ENCODE measurements around the gene TUFM.
"Not testable (repeated sequence)": the region's sequence is repeated elsewhere in the genome, so short reads cannot be mapped to it uniquely, and the experiment has no call there.

The TUFM gene

DNA sequence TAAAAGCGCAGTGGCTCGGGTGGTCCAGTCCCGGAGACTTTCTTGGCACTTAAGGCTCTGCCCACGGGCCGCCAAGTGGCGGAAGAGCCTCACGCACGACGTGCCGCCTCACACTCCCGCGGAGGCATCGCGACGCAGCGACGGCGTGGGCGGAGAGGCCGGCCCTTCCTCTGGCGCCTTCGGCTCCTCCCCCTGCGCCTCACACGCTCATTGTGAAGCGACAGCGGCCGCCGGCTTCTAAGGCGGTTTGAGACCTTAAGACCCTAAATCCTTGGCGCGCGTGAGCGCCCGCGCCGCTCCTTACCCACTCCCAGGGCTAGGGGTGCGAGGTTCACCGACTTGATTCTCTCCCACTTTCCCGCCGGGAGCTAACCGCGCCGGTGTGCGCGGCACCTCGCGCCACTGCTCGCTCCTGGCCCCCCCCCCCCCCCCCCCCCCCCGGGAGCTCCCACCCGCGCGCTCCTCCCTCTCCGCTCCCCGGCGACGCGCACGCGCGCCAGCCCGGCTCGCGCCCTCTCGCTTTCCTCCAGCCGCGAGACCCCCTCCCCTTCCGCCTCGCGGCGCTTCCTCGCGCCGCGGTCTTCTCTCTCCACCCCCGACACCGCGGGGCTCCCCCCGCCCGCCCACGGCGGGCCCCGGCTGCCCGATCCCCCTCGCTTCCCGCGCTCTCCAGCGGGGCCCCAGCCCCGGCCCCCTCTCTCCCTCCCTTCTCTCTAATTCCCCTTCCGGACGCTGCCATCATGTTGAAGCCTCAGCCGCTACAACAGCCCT is 23.4 kb downstream of the TUFM start, which contains the start of gene ATXN2L:
Gene ATXN2L, plus strand, starts transcription at position 480 of the 771 bp plus-strand sequence. Its CDS starts 261 bp downstream, at position 741.
- peaks cover 48% of the 10 kb centered on the region for H3K36me3 Mint-ChIP-seq (ENCODE audit: low read depth)
- DNase-seq, result peak; percentile 87
- peak within 1 kb of the TSS; percentile 99 for H3K4me3 Mint-ChIP-seq
- H3K4me1 Mint-ChIP-seq, result peaks cover 46% of the 10 kb centered on the region
- no peaks in the 10 kb centered on the region for H3K9me3 Mint-ChIP-seq
- TF ChIP-seq, protein P1, sequence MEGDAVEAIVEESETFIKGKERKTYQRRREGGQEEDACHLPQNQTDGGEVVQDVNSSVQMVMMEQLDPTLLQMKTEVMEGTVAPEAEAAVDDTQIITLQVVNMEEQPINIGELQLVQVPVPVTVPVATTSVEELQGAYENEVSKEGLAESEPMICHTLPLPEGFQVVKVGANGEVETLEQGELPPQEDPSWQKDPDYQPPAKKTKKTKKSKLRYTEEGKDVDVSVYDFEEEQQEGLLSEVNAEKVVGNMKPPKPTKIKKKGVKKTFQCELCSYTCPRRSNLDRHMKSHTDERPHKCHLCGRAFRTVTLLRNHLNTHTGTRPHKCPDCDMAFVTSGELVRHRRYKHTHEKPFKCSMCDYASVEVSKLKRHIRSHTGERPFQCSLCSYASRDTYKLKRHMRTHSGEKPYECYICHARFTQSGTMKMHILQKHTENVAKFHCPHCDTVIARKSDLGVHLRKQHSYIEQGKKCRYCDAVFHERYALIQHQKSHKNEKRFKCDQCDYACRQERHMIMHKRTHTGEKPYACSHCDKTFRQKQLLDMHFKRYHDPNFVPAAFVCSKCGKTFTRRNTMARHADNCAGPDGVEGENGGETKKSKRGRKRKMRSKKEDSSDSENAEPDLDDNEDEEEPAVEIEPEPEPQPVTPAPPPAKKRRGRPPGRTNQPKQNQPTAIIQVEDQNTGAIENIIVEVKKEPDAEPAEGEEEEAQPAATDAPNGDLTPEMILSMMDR (IDR thresholded peaks at IDR 0.05), result no peak
- H3K27me3 Mint-ChIP-seq (ENCODE audit: low read depth, poor library complexity), result peaks cover 4% of the 10 kb centered on the region
- peak within 1 kb of the TSS; percentile 95 for H3K27ac Mint-ChIP-seq

- DNase-seq, result no peak
- peak overlapping the region; percentile 90 for H3K4me3 Mint-ChIP-seq
- H3K9me3 Mint-ChIP-seq, result no peaks in the 10 kb centered on the region
- TF ChIP-seq, protein P1 (IDR thresholded peaks at IDR 0.05), result no peak
- H3K36me3 Mint-ChIP-seq (ENCODE audit: low read depth), result peaks cover 40% of the 10 kb centered on the region
- H3K27me3 Mint-ChIP-seq (ENCODE audit: low read depth, poor library complexity), result peaks cover 4% of the 10 kb centered on the region
- H3K27ac Mint-ChIP-seq, result peak overlapping the region; percentile 95
- H3K4me1 Mint-ChIP-seq, result peaks cover 46% of the 10 kb centered on the region
Measured at GRCh38 chr16:28821874-28822519, 24.2 kb downstream of the TUFM start.

GRCh38 chr16:28820546-28820945 is 25.6 kb downstream of the TUFM start:
- H3K9me3 Mint-ChIP-seq; H3K27me3 Mint-ChIP-seq (ENCODE audit: low read depth, poor library complexity); DNase-seq: not testable (repeated sequence)
- Mint-ChIP-seq H3K27ac (peak overlapping the region; percentile 94), H3K4me3 (peak overlapping the region; percentile 90), H3K4me1 (peaks cover 33% of the 10 kb centered on the region), H3K36me3 (ENCODE audit: low read depth) (peaks cover 32% of the 10 kb centered on the region)

DNA sequence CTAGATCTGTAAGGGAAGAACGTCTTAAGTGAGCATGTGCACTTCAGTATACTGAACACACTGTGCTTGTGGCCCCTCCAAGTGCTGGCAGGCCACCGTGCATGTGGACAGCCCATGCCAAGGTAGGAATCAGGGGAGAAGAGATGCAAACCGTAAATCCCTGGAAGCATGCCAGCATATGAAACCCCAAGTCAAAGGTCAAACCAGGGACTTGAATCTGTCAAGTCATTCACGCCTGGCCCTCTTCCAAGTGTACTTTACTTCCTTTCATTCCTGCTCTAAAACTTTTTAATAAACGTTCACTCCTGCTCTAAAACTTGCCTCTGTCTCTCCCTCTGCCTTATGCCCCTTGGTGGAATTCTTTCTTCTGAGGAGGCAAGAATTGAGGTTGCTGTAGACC is 26.1 kb downstream of the TUFM start:
- peaks cover 4% of the 10 kb centered on the region for H3K27me3 Mint-ChIP-seq (ENCODE audit: low read depth, poor library complexity)
- peaks cover 27% of the 10 kb centered on the region for H3K36me3 Mint-ChIP-seq (ENCODE audit: low read depth)
- H3K4me1 Mint-ChIP-seq, result peaks cover 28% of the 10 kb centered on the region
- TF ChIP-seq, protein P1 (IDR thresholded peaks at IDR 0.05), result no peak
- H3K27ac Mint-ChIP-seq, result no peak overlapping the region
- H3K9me3 Mint-ChIP-seq, result peaks cover 5% of the 10 kb centered on the region
- no peak for DNase-seq
- H3K4me3 Mint-ChIP-seq, result peak overlapping the region; percentile 51

DNA sequence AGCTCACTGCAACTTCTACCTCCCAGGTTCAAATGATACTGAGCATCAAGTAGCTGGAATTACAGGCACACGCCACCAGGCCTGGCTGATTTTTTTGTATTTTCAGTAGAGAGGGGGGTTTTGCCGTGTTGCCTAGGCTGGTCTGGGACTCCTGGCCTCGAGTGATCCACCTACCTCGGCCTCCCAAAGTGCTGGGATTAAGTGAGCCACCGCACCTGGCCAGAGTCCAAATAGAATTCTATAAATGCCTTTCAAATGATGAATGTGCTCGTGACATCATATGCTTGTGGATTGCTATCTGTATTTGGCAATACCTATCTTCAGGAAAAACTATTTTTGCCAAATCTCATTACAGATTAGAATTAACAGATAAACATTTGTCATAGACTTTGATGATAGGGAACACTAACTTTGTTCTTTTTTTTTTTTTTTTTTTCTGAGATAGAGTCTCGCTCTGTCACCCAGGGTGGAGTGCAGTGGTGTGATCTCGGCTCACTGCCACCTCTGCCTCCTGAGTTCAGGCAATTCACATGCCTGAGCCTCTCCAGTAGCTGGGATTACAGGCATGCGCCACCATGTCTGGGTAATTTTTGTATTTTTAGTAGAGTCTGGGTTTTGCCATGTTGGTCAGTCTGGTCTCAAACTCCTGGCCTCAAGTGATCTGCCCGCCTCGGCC is 38.6 kb downstream of the TUFM start:
- not testable (repeated sequence) for H3K27me3 Mint-ChIP-seq (ENCODE audit: low read depth, poor library complexity); H3K4me1 Mint-ChIP-seq; H3K27ac Mint-ChIP-seq; H3K4me3 Mint-ChIP-seq; H3K36me3 Mint-ChIP-seq (ENCODE audit: low read depth); H3K9me3 Mint-ChIP-seq; DNase-seq

GRCh38 chr16:28802235-28803019 is 43.7 kb downstream of the TUFM start:
- DNase-seq, result peak; percentile 55
- H3K4me3 Mint-ChIP-seq, result peak overlapping the region; percentile 82
- H3K27ac Mint-ChIP-seq, result not testable (repeated sequence)

More at GRCh38 chr16:28802235-28803019, 43.7 kb downstream of the TUFM start:
- not testable (repeated sequence) for H3K36me3 Mint-ChIP-seq (ENCODE audit: low read depth); H3K4me1 Mint-ChIP-seq; H3K9me3 Mint-ChIP-seq; H3K27me3 Mint-ChIP-seq (ENCODE audit: low read depth, poor library complexity)
- TF ChIP-seq, protein P1 (IDR thresholded peaks at IDR 0.05), result peak; percentile 34
